C1 segment of cervical spinal cord (tissue), 14 donors: ENCODE data around the gene SPAG16.

Source experiments
- DNase-seq, 14 donors: peaks; one replicate each; lab custom pipeline; 2025; lab: John Stamatoyannopoulos, UW

The SPAG16 gene

DNA sequence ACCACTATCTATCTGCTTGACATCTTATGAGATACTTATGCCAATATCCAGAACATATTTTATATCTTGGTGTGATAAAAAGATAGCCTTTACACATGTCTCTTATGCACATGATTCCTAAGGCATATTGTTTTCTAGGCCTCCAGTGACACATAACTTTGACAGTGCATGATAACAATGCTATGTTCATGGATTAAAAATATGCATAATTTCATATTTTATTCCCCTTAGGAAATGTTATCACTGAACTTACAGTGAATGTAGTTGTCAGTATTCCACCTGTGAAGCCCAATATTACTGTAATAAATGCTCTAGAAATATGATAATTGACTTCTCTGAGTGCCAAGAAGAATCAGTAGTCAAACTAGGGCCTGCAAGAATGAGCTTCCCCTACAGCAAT is 532.3 kb downstream of the SPAG16 start:
- DNase-seq = no peak

DNA sequence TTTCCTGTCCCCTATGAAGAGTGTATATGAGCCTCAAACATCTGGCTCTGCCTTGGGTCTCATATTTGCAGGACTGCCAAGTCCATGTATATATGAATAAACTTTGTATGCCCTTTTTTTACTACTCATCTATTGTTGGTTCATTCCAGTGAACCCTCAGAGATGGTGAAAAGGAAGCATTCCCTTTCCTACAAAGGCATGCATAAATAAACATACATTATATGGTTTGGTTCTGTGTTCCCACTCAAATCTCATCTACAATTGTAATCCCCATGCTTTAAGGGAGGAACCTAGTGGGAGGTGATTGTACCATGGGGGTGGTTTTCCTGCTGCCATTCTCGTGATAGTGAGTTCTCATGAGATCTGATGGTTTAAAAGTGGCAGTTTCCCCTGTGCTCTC is 534.2 kb downstream of the SPAG16 start:
- DNase-seq = no peak

DNA sequence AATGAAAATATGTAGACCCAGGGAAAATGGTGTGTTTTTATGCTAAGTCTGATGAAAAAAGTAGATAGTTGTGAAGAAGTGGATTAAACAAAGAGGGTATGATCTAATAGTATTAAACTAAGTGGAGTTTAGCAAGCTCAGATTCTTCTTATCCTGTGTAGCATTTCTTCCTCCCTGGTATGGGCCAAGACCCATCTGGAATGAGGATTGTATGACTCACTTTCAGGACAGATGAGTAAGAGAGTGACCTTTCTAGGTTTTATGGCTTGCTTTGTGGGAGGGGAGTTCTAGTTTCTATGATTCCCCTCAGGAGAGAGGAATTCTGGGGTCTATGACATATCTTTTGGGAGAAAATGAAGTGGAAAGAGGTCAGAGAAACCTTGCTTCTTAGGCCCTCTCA is 550.1 kb downstream of the SPAG16 start:
- no peak for DNase-seq

DNA sequence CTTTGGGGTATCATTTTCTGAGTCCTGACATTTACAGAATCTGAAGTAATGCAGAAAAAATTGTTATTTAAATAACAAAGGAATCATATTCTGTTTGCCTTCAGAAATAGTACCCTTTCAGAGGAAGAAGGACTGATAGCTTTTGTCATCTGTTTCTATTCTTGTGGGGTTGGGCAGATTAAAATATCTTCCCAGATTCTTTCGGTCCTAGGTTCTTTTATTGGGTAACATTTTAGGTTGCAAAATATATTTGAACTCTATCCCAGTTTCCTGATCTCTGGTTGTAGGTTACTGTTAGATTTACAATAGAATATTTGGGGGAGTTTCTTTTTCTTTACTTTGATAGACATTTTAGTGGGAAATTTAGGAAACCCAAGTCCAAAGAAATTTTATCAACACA is 550.5 kb downstream of the SPAG16 start:
- no peak for DNase-seq

DNA sequence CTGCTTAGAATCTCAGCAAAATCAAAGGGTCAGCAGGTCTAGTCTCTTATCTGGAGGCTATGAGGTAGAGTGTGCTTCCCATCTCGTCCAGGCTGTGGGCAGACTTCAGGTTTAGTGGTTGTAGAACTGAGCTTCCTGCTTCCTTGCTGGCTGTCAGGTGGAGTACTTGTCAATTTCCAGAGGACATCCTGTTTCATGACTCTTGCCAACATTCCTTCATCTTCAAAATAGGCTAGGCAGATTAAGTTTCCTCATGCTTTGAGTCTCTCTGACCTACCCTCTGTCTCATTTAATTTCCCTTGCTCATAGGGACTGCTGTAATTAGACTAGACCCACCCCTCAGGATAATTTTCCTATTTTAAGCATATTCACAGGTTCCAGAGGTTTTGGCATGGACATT is 562.6 kb downstream of the SPAG16 start:
- no peak for DNase-seq

DNA sequence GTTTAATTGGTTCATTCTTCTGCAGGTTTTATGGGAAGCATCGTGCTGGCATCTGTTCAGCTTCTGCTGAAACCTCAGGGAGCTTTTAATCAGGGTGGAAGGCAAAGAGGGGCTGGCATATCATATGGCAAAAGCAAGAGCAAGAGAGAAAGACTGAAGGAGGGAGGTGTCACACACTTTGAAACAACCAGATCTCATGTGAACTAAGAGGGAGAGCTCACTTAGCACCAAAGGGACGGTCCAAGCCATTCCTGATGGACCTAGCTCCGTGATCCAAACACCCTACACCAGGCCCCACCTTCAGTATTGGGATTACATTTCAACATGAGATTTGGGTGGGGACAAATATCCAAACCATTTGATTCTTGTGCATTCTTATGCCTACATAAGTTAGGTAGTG is 563.1 kb downstream of the SPAG16 start:
- no peak for DNase-seq

DNA sequence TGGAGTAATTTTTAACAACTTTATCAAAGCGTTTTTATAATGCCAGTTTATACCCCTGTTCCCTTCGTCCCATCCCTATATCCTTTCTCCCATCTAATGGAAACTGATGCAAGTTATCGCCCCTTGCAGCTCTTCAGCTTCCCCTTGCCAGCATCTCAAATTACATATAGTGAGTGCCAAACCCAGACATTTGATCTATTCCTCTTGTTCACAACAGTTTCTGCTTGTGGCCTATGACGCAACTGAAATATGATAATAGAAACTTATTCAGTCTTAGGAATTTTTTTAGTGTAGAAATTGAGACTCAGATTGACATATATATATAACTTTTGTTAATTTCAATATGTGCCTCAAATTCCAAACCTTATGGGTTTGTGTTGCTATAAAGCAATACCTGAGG is 564.4 kb downstream of the SPAG16 start:
- DNase-seq = no peak

DNA sequence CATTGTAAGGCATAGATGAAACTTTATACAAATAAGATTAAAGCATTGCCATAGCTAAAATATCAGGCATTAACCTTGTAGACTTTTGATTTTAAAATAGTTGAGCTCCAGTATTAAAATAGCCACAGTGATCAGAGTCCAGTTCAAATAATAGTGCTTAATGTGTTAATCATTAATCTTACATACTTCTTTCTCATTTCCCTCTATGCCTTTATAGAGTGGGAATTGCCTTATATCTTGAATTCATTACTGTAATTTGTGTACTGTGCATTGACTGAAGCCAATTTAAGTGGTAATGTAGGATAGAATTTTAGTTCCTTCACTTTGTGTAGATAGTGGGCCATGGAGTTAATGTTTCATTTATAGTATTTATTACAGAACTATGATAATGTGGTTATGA is 577.4 kb downstream of the SPAG16 start:
- DNase-seq = no peak

DNA sequence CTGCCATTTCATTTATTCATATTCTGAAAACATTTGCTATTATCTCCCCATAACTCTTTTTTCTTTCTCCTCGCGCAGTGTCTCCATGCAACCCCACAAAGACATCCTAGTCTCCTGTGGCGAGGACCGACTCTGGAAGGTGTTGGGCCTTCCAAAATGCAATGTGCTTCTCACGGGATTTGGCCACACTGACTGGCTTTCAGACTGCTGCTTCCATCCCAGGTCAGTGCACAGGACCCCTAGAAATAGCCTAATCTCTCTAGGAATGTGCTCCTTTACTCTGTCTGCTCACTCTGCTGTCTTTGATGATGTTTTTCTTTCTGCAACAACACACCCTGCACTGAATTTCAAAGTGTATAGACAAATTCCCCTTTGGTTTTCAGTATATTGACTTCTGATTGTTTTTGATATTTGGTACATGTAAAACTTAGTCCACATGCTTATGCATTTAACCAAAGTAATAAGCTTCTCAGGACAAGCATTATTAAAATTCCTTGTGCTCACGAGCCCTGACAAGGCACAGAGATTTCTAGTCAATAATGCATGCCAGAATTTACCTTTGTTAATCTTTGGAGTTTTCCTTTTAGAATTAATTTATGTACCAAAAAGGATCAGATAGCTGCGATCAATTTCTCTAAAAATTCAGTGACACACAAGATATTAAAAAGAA is 578.3 kb downstream of the SPAG16 start:
- DNase-seq = no peak

DNA sequence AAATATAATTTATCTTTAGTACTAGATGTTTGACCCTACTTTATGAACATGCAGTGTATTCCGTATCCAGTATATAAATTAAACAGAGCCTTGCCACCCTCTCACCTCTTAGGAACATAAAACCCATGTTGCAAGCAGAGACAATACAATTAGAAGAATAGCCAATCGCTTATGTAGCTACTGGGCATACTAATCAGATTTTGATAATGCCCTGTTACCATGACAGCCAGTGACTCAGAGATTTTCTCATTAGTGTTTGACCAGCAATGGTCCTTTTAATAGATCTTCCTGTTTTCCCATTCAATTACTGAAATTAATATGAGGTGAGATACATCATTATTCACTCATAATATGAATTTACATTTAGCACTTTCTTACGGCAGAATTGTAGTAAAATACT is 579.3 kb downstream of the SPAG16 start:
- no peak for DNase-seq

DNA sequence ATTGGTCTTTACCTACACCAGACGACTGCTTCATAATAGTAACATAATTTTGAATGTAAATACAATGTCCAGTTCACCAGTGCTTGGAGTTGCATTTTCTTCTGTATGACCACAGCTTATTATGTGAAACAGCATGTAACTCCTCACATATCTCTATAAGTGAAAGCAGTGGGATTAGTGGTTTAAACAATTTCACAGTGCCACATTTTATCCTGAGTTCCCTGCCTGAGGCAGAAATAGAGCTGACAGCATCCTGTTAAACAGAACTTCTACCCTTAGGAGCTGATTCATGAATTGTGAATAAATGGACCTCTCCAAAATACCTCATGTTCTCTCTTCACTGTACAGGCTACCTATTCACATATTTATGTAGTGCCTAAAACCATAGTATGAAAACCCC is 584.3 kb downstream of the SPAG16 start:
- no peak for DNase-seq

DNA sequence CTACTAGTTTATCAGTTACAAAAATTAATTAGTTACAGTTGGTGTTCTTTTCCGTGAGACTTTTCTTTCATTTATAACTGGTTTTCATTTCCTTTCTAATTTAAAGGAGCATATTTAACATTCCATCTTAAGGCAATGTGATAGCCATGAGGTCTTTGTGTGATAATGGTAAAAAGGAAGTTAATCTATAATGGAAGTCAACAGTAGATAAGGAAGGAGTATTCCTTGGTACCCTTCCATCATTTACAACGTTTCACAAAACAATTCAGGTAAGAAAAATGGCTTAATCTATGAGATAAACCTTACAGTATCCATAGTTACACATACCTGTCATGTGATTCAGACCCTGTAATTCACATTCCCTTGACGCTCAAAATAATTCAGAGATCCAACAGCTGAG is 601.2 kb downstream of the SPAG16 start:
- DNase-seq = no peak

DNA sequence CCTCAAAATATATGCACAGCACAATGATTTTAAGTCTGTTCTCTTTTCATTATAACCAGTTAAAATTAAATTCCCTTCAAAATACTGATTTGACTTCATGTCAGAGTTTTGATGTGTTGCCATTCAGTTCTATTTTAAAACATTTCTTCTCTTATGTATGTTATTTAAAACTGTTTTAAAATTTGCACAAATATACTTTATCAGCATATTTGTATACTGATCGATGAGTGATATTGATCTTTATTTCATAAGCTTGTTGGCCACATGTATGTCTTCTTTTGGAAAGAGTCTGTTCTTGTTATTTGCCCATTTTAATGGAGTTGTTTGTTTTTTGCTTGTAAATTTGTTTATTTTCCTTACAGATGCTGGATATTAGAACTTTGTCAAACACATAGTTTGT is 630.2 kb downstream of the SPAG16 start:
- DNase-seq = no peak

DNA sequence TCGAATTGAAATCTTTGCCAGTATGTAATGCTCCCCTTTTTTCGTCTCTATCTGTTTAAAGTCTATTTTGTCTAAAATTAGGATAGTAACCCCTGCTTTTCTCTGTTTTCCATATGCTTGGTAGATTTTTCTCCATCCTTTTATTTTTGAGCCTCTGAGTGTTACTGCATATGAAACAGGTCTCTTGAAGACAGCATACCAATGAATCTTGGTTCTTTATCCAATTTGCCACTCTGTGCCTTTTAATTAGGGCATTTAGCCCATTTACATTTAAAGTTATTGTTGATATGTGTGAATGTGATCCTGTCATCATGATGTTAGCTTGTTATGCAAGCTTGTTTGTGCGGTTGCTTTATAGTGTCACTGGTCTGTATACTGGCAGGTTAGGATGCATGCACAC is 635.8 kb downstream of the SPAG16 start:
- DNase-seq = no peak

DNA sequence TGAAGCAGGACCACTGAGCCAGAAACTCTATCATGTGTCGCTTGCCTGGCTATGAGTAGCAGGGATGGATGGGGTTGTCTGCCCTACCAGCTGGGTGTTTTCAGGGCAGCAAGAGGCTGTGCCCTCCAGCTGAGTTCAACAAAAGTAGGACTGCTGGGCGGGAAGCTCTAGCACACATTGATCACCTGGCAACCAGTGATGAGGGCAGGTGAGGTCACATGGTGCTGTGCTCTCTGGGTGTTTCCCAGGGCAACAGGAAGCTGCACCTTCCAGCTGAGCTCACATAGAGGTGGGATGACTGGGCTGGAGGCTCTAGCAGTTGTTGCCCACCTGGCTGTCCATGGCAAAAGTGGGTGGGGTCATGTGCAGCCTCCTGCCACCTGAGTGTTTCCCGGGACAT is 639.3 kb downstream of the SPAG16 start:
- DNase-seq = no peak

DNA sequence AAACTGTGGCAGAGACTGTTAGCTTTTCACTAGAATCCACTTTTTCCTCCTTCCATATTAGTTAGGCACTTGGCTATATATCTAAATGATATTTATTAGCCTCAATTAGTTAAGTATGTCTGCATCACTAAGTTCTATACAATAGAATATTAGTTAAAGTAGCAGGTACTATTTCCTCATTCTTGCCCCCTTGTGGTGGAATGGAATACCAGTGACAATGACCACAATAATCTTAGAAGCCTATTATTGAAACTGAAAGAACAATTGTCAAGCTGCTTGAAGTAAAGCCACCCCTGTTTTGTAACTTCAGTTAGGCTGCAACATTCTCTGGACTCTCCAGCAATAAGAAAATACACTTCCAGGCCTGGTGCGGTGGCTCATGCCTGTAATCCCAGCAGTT is 650.3 kb downstream of the SPAG16 start:
- no peak for DNase-seq

DNA sequence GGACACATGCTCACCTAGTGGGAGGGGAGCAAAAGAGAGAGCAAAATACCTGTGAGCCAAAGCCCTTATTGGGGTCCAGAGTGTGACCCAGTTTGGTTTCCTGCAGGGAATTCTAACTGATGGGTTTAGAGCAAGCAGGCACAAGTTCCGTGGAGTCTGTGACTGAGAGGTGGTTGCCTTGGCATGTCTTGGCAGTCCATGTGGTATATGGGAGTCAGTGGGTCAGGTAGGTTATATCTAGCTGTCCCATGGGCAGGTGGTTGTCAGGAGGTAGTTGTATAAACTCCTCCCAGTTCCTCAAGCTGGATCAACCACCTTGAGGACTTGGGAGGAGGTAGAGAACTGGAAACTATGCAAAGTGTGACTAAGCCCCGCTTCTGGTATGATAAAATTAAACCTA is 673.8 kb downstream of the SPAG16 start:
- no peak for DNase-seq

DNA sequence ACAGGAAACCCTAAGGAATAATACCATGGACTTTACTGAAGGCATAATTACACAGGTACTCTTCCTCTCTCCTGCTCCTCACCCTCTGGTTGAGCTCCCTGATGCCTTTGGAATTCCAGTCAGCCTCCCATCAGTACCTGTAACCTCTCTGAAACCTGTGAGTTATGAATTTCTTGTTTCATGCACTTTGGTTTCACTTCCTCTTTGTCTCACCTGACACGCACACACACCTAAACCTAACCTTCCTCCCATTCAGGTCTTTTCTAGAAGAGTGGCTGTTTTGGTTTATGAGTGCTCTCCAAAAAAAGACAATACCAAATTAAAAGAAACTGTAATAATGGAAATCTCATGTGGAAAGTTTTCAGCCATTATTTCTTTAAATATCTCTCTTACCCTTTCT is 675.3 kb downstream of the SPAG16 start:
- no peak for DNase-seq

DNA sequence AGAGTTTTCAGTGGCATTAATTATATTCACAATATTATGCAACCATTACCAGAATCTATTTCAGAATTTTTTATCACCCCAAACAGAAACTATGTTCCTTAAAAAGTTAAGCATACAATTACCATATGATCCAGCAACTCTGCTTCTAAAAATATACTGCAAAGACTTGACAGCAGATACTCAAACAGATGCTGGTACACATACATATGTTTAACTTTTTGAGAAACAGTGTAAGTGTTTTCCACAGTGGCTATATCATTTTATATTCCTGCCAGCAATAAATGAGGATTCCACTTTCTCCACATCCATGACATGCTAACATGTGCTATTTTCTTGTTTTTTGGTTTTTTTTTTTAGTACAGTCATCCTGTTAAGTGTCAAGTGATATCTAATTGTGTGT is 687.3 kb downstream of the SPAG16 start:
- no peak for DNase-seq

DNA sequence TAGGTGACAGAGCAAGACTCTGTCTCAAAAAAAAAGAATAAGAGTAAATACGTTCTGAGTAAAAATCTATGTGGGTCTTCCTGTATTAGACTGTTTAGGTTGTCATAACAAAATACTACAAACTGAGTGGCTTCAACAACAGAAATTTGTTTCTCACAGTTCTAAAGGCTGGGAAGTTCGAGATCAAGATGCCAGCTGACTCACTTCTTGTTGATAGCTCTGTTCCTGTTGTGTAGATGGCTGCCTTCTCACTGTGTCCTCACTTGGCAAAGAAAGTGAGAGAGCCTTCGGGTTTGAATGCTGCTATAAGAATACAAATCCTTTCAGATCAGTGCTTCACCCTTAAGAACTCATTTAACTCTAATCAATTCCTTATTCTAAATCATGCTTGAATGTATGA is 696.6 kb downstream of the SPAG16 start:
- DNase-seq = no peak

DNA sequence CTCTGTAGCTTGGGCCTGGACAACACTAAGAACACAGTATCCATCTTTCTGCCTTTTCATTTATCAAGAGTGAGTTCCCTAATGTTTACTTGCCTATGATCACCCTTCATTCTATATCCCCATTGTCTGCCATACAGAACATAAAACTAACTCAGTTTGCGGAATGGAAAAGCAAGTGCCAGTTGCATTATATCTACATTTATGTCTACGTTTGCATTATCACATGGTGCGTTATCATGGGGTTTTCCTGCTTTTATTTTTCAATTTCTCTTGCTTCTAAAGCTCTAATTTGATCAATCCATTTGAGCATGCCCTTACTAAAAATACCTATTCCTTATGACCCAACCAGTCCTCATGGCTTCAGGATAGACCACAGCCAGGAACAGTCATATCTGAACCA is 704.9 kb downstream of the SPAG16 start:
- DNase-seq = no peak

DNA sequence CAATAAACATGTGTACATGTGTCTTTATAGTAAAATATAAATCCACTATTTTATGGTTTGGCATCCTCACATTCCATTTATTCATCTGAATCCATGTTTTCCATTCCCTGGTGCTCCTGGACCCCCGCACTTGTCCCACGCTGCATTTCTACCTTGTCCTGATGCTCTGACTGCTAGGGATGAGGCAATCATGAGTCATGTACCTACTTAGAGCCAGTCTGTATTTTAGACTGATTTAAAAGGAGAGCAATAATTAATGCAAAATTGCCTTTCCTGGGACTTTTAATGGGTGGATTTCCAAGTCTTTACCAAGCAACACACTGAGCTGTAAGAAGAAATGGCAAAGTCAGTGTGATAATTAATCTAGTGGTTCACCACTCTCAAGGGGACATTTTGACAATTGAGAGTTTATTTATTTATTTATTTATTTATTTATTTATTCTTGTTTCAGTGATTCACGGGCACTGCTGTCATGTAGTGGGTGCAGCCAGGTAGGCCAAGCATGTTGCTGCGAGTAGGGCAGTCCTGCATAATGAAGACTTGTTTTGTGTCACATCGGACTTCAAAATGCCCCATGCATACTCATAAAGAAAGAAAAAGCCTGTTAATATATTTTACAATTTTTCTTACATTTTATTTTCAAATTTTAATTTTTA is 707.3 kb downstream of the SPAG16 start:
- no peak for DNase-seq

DNA sequence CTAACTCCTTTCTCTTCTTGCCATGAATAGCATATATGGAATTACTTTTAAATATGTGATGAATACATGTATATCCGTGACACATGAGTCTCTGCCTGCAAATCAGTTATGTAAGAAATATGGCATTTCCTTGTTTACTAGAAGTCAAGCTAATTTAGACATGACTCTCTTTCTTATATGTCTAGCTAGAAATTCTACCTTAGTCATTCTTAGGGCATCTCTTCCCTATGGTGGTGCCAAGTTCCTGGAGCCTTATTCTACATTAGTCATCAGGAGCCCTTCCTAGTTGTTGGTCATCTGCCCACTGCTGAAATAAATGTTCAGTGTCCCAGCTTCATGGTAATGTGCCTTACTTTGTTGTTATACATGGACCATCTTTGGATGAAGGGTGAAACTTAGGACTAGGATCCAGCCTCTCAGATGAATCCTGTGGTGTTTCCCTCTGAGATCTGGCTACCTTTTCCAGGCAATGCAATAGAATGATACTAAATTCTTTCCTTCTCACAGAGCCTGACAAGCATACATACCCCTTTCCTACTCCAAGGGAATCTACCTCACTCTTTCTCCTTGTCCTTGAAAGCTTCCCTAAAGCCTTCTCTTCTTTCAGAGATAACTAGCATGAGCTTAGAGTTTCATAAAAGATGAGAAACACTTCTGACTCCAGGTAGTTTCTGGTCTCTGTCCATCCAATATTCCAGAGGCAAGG is 711.3 kb downstream of the SPAG16 start:
- DNase-seq = no peak
